Activated B cell treated with CpG ODN at 0.5 μM for 24 hours (primary cell): Measurements from ENCODE around the gene TM9SF2. TPM values are rescaled to one million over a fixed set of nuclear protein-coding genes. Genes with fewer than 3 reads are reported as not detected.

Experiments
- ATAC-seq: fragments of 200-7000 bp; cut with Tn5 transposase; one replicate; pipeline ENCODE4 v1.10.0; 2021; ENCODE audit warnings: low read depth, mild to moderate bottlenecking, moderate library complexity
- CTCF ChIA-PET: fragments of 350-600 bp; sonication (Branson Sonifier 250); formaldehyde crosslinking; loops from one replicate; lab custom pipeline; 2021; ENCODE audit warnings: antibody characterized with exemption; lab: Charles Lee
- POLR2A ChIA-PET: fragments of 350-600 bp; sonication (Branson Sonifier 250); formaldehyde crosslinking; loops from one replicate; lab custom pipeline; 2021; ENCODE audit warnings: antibody characterized with exemption; lab: Charles Lee
- DNase-seq: peaks from one replicate; pipeline ENCODE4 v3.0.0; 2022
- H3K27ac Mint-ChIP-seq: one replicate; pipeline ENCODE4 v1.8.0; 2020; ENCODE audit warnings: mixed read lengths
- H3K27me3 Mint-ChIP-seq: one replicate; pipeline ENCODE4 v1.8.0; 2021; ENCODE audit warnings: mixed read lengths
- H3K36me3 Mint-ChIP-seq: one replicate; pipeline ENCODE4 v1.8.0; 2021; ENCODE audit warnings: low read depth, mixed read lengths
- H3K4me1 Mint-ChIP-seq: one replicate; pipeline ENCODE4 v1.8.0; 2021; ENCODE audit warnings: mixed read lengths
- H3K4me3 Mint-ChIP-seq: one replicate; pipeline ENCODE4 v1.8.0; 2020; ENCODE audit warnings: mild to moderate bottlenecking, mixed read lengths
- H3K9me3 Mint-ChIP-seq: one replicate; pipeline ENCODE4 v1.8.0; 2020; ENCODE audit warnings: mixed read lengths
- CTCF ChIP-seq: fragments of 200-600 bp; IDR thresholded peaks from one replicate; pipeline ENCODE4 v1.8.0; 2022; ENCODE audit warnings: antibody characterized with exemption, mild to moderate bottlenecking
- intact Hi-C: fragments of 100-400 bp; cut with micrococcal nuclease; formaldehyde crosslinking; loops from one replicate; pipeline ENCODE4 v1.15.1; 2024
- total RNA-seq: library from RNA; stranded (reverse); gene quantifications from 2 replicates; pipeline ENCODE4 v1.2.3, GENCODE V29; 2022

The TM9SF2 gene
- total RNA-seq, 1 donor from 2014 or later: 76.0 TPM

- DNase-seq (no peak), ATAC-seq (no peak)
- intact Hi-C loops: no loop called here
- peaks cover 3% of the 10 kb centered on the region for H3K4me1 Mint-ChIP-seq
- CTCF ChIA-PET: no interaction called here
- H3K9me3 Mint-ChIP-seq: no peaks in the 10 kb centered on the region
- H3K27ac Mint-ChIP-seq: no peak overlapping the region
- TF ChIP-seq CTCF: no peak
- H3K4me3 Mint-ChIP-seq: no peak overlapping the region
- no peaks in the 10 kb centered on the region for H3K36me3 Mint-ChIP-seq
- peaks cover 2% of the 10 kb centered on the region for H3K27me3 Mint-ChIP-seq
- POLR2A ChIA-PET: no interaction called here
Measured at GRCh38 chr13:99471221-99472121, 29.8 kb upstream of the TM9SF2 start.

- Mint-ChIP-seq H3K4me3 (no peak overlapping the region), H3K9me3 (no peaks in the 10 kb centered on the region), H3K4me1 (peaks cover 6% of the 10 kb centered on the region), H3K36me3 (no peaks in the 10 kb centered on the region), H3K27ac (no peak overlapping the region), H3K27me3 (peaks cover 2% of the 10 kb centered on the region)
- intact Hi-C loops: no loop called here
- no peak for TF ChIP-seq CTCF
- POLR2A ChIA-PET: interaction anchor here (0.7 kb wide), 1 partner anchor 727 kb away, joined by 4 read pairs; no protein-coding TSS in a partner anchor
- ATAC-seq (no peak), DNase-seq (no peak)
- CTCF ChIA-PET: no interaction called here
Measured at GRCh38 chr13:99472122-99472440, 29.2 kb upstream of the TM9SF2 start.

GRCh38 chr13:99473515-99473914, 27.8 kb upstream of the TM9SF2 start:
- intact Hi-C loops: no loop called here
- no peaks in the 10 kb centered on the region for H3K9me3 Mint-ChIP-seq
- ChIA-PET POLR2A (no interaction called here), CTCF (no interaction called here)
- ATAC-seq (no peak), DNase-seq (no peak)
- no peak overlapping the region for H3K27ac Mint-ChIP-seq
- H3K4me3 Mint-ChIP-seq: no peak overlapping the region
- no peak for TF ChIP-seq CTCF
- H3K27me3 Mint-ChIP-seq: peaks cover 2% of the 10 kb centered on the region
- peaks cover 6% of the 10 kb centered on the region for H3K4me1 Mint-ChIP-seq
- no peaks in the 10 kb centered on the region for H3K36me3 Mint-ChIP-seq

GRCh38 chr13:99476648-99477047, 24.6 kb upstream of the TM9SF2 start:
- Mint-ChIP-seq H3K27ac (no peak overlapping the region), H3K9me3 (no peaks in the 10 kb centered on the region), H3K36me3 (no peaks in the 10 kb centered on the region), H3K4me3 (no peak overlapping the region), H3K4me1 (peaks cover 6% of the 10 kb centered on the region), H3K27me3 (no peaks in the 10 kb centered on the region)
- DNase-seq (no peak), ATAC-seq (no peak)
- intact Hi-C loops: no loop called here
- no peak for TF ChIP-seq CTCF
- ChIA-PET POLR2A (interaction anchor here (0.7 to 1.5 kb wide), 3 partner anchors 21 to 112 kb away, joined by 3 to 4 read pairs (median 3); partner anchors contain the start of gene TM9SF2), CTCF (no interaction called here)

- POLR2A ChIA-PET: no interaction called here
Measured at GRCh38 chr13:99477493-99477892, 23.8 kb upstream of the TM9SF2 start.

More at GRCh38 chr13:99477493-99477892, 23.8 kb upstream of the TM9SF2 start:
- no peak overlapping the region for H3K27ac Mint-ChIP-seq
- intact Hi-C loops: no loop called here
- DNase-seq (no peak), ATAC-seq (no peak)
- no peaks in the 10 kb centered on the region for H3K27me3 Mint-ChIP-seq
- TF ChIP-seq CTCF: no peak
- H3K36me3 Mint-ChIP-seq: no peaks in the 10 kb centered on the region
- no peaks in the 10 kb centered on the region for H3K9me3 Mint-ChIP-seq
- no peak overlapping the region for H3K4me3 Mint-ChIP-seq
- CTCF ChIA-PET: no interaction called here
- H3K4me1 Mint-ChIP-seq: peaks cover 6% of the 10 kb centered on the region
